ENCODE data around the gene ROMO1.

Gene ROMO1

DNA sequence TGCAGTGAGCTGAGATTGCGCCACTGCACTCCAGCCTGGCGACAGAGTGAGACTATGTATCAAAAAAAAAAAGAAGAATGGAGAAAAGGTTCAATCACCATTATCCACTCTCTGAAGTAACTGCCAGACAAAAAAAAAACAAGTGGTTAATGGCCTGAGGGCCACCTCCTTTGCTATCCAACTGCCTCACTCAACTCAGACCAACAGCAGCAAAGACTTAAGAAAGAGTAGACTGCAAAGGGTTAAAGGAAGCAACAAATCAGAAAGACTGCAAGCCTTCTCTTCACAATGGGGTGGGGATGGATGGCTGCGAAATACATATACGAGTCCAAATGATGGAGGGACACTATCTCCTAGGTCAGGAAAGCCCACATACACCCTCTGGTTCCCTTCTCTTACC, 3.2 kb upstream of the ROMO1 start:
- H3K36me3 ChIP-seq (ENCODE audit: control insufficient read depth in 2 of 2, insufficient read depth in 1 of 2, low read length in 2 of 2), result peaks cover 16 to 32% of the 10 kb centered on the region in 2 experiments; a peak in 2 of 3 replicates
- TF ChIP-seq ZSCAN23 (tag by site-specific recombination; IDR thresholded peaks at IDR 0.05) (no peak), ZNF341 (tag by site-specific recombination; IDR thresholded peaks at IDR 0.05; ENCODE audit: low read depth) (no peak), ZNF544 (tag by site-specific recombination; IDR thresholded peaks at IDR 0.05) (no peak), ZNF211 (tag by site-specific recombination; IDR thresholded peaks at IDR 0.05; ENCODE audit: low read depth) (no peak), ZNF529 (tag by site-specific recombination; IDR thresholded peaks at IDR 0.05; ENCODE audit: insufficient replicate concordance) (no peak), WT1 (tag by site-specific recombination; IDR thresholded peaks at IDR 0.05) (no peak), ZNF473 (tag by site-specific recombination; IDR thresholded peaks at IDR 0.05) (no peak), ZNF830 (tag by site-specific recombination; IDR thresholded peaks at IDR 0.05; ENCODE audit: low read depth) (no peak), ZNF221 (tag by site-specific recombination; IDR thresholded peaks at IDR 0.05; ENCODE audit: borderline replicate concordance) (no peak), ZSCAN16 (tag by site-specific recombination; IDR thresholded peaks at IDR 0.05) (no peak)
- TF ChIP-seq, protein P1, sequence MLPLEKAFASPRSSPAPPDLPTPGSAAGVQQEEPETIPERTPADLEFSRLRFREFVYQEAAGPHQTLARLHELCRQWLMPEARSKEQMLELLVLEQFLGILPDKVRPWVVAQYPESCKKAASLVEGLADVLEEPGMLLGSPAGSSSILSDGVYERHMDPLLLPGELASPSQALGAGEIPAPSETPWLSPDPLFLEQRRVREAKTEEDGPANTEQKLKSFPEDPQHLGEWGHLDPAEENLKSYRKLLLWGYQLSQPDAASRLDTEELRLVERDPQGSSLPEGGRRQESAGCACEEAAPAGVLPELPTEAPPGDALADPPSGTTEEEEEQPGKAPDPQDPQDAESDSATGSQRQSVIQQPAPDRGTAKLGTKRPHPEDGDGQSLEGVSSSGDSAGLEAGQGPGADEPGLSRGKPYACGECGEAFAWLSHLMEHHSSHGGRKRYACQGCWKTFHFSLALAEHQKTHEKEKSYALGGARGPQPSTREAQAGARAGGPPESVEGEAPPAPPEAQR (tag by site-specific recombination; IDR thresholded peaks at IDR 0.05), result no peak
- TF ChIP-seq, protein P2, sequence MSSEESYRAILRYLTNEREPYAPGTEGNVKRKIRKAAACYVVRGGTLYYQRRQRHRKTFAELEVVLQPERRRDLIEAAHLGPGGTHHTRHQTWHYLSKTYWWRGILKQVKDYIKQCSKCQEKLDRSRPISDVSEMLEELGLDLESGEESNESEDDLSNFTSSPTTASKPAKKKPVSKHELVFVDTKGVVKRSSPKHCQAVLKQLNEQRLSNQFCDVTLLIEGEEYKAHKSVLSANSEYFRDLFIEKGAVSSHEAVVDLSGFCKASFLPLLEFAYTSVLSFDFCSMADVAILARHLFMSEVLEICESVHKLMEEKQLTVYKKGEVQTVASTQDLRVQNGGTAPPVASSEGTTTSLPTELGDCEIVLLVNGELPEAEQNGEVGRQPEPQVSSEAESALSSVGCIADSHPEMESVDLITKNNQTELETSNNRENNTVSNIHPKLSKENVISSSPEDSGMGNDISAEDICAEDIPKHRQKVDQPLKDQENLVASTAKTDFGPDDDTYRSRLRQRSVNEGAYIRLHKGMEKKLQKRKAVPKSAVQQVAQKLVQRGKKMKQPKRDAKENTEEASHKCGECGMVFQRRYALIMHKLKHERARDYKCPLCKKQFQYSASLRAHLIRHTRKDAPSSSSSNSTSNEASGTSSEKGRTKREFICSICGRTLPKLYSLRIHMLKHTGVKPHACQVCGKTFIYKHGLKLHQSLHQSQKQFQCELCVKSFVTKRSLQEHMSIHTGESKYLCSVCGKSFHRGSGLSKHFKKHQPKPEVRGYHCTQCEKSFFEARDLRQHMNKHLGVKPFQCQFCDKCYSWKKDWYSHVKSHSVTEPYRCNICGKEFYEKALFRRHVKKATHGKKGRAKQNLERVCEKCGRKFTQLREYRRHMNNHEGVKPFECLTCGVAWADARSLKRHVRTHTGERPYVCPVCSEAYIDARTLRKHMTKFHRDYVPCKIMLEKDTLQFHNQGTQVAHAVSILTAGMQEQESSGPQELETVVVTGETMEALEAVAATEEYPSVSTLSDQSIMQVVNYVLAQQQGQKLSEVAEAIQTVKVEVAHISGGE (tag by site-specific recombination; conservative IDR thresholded peaks at IDR 0.05; ENCODE audit: low read depth), result no peak
- TF ChIP-seq, protein P3, sequence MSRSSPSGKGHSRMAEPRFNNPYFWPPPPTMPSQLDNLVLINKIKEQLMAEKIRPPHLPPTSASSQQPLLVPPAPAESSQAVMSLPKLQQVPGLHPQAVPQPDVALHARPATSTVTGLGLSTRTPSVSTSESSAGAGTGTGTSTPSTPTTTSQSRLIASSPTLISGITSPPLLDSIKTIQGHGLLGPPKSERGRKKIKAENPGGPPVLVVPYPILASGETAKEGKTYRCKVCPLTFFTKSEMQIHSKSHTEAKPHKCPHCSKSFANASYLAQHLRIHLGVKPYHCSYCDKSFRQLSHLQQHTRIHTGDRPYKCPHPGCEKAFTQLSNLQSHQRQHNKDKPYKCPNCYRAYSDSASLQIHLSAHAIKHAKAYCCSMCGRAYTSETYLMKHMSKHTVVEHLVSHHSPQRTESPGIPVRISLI (tag by site-specific recombination; IDR thresholded peaks at IDR 0.05), result no peak

DNA sequence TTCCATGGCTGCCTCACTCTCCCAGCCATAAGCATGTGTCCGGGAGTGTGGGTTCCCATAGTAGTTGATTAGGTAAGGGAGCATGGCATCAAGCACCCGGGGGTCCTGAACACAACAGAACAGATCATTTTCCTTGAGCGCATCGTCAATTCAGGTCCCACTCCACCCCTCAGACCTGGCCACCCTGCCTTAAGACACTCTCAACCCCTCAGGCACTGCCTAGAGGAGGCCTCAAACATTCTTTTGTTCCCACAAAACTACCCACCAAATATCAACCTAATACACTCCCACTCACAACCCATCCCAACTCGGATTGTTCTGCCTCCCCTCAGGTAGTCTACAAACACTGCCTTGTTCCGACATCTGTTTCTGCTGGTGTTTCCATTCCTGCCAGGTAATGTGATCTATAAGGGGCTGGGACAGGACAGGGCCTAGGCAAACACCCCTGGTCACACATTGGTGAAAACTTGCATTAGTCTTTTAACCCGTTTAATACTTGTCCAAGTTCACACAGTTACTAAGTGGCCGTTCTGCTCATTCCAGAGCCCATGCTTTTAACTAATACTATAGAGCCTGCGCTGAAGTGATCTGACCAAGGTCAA, 1.4 kb upstream of the ROMO1 start:
- Histone ChIP-seq H3K36me3 (ENCODE audit: control insufficient read depth in 2 of 2, insufficient read depth in 1 of 2, low read length in 2 of 2) (peaks cover 10 to 46% of the 10 kb centered on the region in 2 experiments; a peak in 2 of 3 replicates), H3K4me3 (ENCODE audit: low read depth, low read length) (peak overlapping the region; percentile 75; the same call in 1 of the 2 replicates), H3K9me3 (ENCODE audit: control insufficient read depth, insufficient read depth, low read depth, low read length) (no peaks in the 10 kb centered on the region), H3K27ac (ENCODE audit: extremely low read depth, low read depth, low read length) (no peak overlapping the region), H3K4me1 (ENCODE audit: control insufficient read depth, insufficient read depth, low read length) (0 out of 2 replicates have a peak, but pooled peaks cover 4% of the 10 kb centered on the region)
- ChIA-PET CTCF (no interaction called here), POLR2A (no interaction called here)
- TF ChIP-seq ZNF664 (tag by site-specific recombination; IDR thresholded peaks at IDR 0.05), result 0 out of 2 replicates have a peak, but pooled peaks have one; percentile 7
- peak; percentile 35 for TF ChIP-seq ZNF335 (tag by site-specific recombination; conservative IDR thresholded peaks at IDR 0.05)
- TF ChIP-seq EGR2 (tag by site-specific recombination; IDR thresholded peaks at IDR 0.05; ENCODE audit: low read depth), result peak; percentile 69
- no peak for TF ChIP-seq ZNF23 (tag by site-specific recombination; IDR thresholded peaks at IDR 0.05; ENCODE audit: borderline replicate concordance)
- no peak for TF ChIP-seq ZNF311 (tag by site-specific recombination; IDR thresholded peaks at IDR 0.05; ENCODE audit: borderline replicate concordance)
- no peak for TF ChIP-seq ZNF274 (IDR thresholded peaks at IDR 0.05; ENCODE audit: low read length)
- no peak for TF ChIP-seq ZNF274 (tag by site-specific recombination; IDR thresholded peaks at IDR 0.05; ENCODE audit: borderline replicate concordance)
- no peak for TF ChIP-seq YY1 (tag by site-specific recombination; IDR thresholded peaks at IDR 0.05)
- TF ChIP-seq, protein P4, sequence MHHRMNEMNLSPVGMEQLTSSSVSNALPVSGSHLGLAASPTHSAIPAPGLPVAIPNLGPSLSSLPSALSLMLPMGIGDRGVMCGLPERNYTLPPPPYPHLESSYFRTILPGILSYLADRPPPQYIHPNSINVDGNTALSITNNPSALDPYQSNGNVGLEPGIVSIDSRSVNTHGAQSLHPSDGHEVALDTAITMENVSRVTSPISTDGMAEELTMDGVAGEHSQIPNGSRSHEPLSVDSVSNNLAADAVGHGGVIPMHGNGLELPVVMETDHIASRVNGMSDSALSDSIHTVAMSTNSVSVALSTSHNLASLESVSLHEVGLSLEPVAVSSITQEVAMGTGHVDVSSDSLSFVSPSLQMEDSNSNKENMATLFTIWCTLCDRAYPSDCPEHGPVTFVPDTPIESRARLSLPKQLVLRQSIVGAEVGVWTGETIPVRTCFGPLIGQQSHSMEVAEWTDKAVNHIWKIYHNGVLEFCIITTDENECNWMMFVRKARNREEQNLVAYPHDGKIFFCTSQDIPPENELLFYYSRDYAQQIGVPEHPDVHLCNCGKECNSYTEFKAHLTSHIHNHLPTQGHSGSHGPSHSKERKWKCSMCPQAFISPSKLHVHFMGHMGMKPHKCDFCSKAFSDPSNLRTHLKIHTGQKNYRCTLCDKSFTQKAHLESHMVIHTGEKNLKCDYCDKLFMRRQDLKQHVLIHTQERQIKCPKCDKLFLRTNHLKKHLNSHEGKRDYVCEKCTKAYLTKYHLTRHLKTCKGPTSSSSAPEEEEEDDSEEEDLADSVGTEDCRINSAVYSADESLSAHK (tag by site-specific recombination; IDR thresholded peaks at IDR 0.05), result no peak
- no peak for TF ChIP-seq ZNF626 (tag by site-specific recombination; IDR thresholded peaks at IDR 0.05)
- TF ChIP-seq ZNF202 (tag by site-specific recombination; IDR thresholded peaks at IDR 0.05; ENCODE audit: borderline replicate concordance), result no peak
- TF ChIP-seq ZNF830 (tag by site-specific recombination; IDR thresholded peaks at IDR 0.05; ENCODE audit: low read depth), result no peak
- no peak for TF ChIP-seq BCL11B (tag by site-specific recombination; IDR thresholded peaks at IDR 0.05; ENCODE audit: low read depth)

More for the DNA sequence above, 3.2 kb upstream of the ROMO1 start:
- Histone ChIP-seq H3K9me3 (ENCODE audit: control insufficient read depth, insufficient read depth, low read depth, low read length) (no peaks in the 10 kb centered on the region), H3K27ac (ENCODE audit: extremely low read depth, low read depth, low read length) (no peak overlapping the region), H3K4me3 (ENCODE audit: low read depth, low read length) (no peak overlapping the region), H3K4me1 (ENCODE audit: control insufficient read depth, insufficient read depth, low read length) (0 out of 2 replicates have a peak, but pooled peaks cover 4% of the 10 kb centered on the region)
- ChIA-PET POLR2A (no interaction called here), CTCF (interaction anchor here (0.7 to 0.9 kb wide), 2 partner anchors 258 to 357 kb away, joined by 3 read pairs; partner anchors contain the start of gene SCAND1)
